ENCODE measurements around the gene POU2AF2. TPM values are rescaled to one million over a fixed set of nuclear protein-coding genes. Genes with fewer than 3 reads are reported as not detected.

The POU2AF2 gene
- total RNA-seq, 6 donors from 2014 or later = 0.24 TPM; not detected in 5

DNA sequence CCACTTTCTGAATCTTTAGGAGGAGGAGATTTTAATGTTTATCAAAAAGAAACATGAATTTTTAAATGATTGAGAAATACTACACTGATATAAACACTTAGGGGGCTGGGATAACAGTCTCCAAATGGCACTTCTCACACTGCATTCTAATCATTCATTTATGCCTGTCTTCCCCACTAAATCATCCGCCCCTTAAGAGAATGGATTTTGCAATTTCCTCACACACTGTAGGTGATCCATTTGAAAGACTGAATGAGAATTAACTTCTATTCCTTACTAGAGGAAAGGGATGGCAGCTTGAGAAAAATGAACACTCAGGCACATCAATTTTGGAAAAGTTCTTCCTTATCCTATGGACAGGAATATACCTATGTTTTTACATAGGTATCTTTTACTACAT lies 7.6 kb upstream of the POU2AF2 start:
- Histone ChIP-seq H3K9me3 (no peaks in the 10 kb centered on the region), H3K4me1 (no peaks in the 10 kb centered on the region), H3K4me3 (no peak overlapping the region), H3K36me3 (no peaks in the 10 kb centered on the region), H3K27me3 (no peaks in the 10 kb centered on the region), H3K27ac (no peak overlapping the region)
- DNase-seq (no peak), ATAC-seq (ENCODE audit: low FRiP score in 2 of 2) (no peak)
- TF ChIP-seq, protein P1, sequence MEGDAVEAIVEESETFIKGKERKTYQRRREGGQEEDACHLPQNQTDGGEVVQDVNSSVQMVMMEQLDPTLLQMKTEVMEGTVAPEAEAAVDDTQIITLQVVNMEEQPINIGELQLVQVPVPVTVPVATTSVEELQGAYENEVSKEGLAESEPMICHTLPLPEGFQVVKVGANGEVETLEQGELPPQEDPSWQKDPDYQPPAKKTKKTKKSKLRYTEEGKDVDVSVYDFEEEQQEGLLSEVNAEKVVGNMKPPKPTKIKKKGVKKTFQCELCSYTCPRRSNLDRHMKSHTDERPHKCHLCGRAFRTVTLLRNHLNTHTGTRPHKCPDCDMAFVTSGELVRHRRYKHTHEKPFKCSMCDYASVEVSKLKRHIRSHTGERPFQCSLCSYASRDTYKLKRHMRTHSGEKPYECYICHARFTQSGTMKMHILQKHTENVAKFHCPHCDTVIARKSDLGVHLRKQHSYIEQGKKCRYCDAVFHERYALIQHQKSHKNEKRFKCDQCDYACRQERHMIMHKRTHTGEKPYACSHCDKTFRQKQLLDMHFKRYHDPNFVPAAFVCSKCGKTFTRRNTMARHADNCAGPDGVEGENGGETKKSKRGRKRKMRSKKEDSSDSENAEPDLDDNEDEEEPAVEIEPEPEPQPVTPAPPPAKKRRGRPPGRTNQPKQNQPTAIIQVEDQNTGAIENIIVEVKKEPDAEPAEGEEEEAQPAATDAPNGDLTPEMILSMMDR (IDR thresholded peaks at IDR 0.05) = no peak
- TF ChIP-seq POLR2A (IDR thresholded peaks at IDR 0.05) (no peak), POLR2AphosphoS5 (IDR thresholded peaks at IDR 0.05) (no peak), EP300 (IDR thresholded peaks at IDR 0.05) (no peak)
- WGBS, 2 donors = 43 to 77% methylated on average over 1 of the region's 1 CpG

DNA sequence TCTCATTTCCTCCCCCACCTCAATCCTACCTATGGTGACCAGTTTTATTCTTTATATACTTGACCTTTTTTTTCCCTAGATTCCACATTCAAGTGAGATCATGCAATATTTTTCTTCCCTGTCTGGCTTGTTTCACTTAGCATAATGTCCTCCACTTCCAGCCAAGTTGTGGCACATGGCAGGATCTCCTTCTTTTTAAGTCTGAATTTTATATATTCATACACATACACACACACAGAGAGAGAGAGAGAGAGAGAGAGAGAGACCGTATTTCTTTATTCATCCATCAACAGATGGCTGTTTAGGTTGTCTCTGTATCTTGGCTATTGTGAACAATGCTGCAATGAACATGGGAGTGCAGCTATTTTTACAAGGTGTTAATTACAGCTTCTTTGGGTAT lies 1.4 kb downstream of the POU2AF2 start:
- Histone ChIP-seq H3K4me1 (no peaks in the 10 kb centered on the region), H3K9me3 (no peaks in the 10 kb centered on the region), H3K4me3 (no peak overlapping the region), H3K27me3 (no peaks in the 10 kb centered on the region), H3K36me3 (no peaks in the 10 kb centered on the region), H3K27ac (no peak overlapping the region)
- no peak for ATAC-seq (ENCODE audit: low FRiP score in 2 of 2)
- no peak for DNase-seq
- 68 to 83% methylated on average over 1 of the region's 1 CpG for WGBS, 2 donors
- TF ChIP-seq, protein P1 (IDR thresholded peaks at IDR 0.05) = no peak
- TF ChIP-seq POLR2A (IDR thresholded peaks at IDR 0.05) (no peak), POLR2AphosphoS5 (IDR thresholded peaks at IDR 0.05) (no peak), EP300 (IDR thresholded peaks at IDR 0.05) (no peak)

DNA sequence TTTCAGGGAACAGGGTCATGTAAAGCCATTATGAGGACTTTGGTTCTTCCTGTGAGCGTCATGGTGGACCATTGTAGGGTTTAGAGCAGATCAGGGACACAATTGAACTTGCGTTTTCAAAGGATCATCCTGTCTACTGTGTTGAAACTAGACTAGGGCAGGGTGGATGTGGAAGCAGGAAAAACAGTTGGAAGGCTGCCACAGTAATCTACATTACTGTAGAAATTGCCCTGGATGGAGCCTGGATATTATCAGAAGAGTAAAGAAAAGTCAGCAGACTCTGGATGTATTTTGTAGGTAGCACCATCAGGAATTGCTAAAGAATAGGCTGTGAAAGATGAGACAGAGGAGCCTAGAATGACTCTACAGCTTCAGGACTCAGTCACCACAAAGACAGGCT lies 5.4 kb downstream of the POU2AF2 start:
- H3K4me1 ChIP-seq = no peaks in the 10 kb centered on the region
- H3K9me3 ChIP-seq = no peaks in the 10 kb centered on the region
- H3K4me3 ChIP-seq = no peak overlapping the region
- no peak for DNase-seq
- no peaks in the 10 kb centered on the region for H3K27me3 ChIP-seq
- no peak overlapping the region for H3K27ac ChIP-seq
- H3K36me3 ChIP-seq = no peaks in the 10 kb centered on the region
- WGBS, 2 donors = 41 to 68% methylated on average over 2 of the region's 2 CpGs
- ATAC-seq (ENCODE audit: low FRiP score in 2 of 2) = no peak
- no peak for TF ChIP-seq POLR2AphosphoS5 (IDR thresholded peaks at IDR 0.05)
- TF ChIP-seq, protein P1 (IDR thresholded peaks at IDR 0.05) = no peak
- TF ChIP-seq POLR2A (IDR thresholded peaks at IDR 0.05) = no peak

DNA sequence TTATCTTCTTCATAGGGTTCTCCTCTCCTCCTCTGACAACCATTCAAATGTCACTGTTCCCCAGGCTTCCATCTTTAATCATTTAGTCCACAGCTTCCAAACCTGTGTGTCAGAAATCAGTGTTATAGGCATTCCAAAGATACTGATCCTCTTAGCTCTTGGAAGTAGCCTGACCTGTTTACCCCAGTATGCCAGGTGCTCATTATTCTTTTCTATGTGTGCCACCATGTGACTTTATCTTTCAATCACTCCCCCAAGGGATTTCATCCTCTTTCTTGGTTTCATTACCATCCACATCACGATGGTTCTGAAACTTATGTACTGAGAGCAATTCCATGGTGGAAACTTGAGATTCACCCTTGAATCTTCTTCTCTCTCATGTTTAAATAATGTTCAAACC lies 7.6 kb downstream of the POU2AF2 start:
- H3K4me3 ChIP-seq = no peak overlapping the region
- H3K36me3 ChIP-seq = no peaks in the 10 kb centered on the region
- no peak for TF ChIP-seq EP300 (IDR thresholded peaks at IDR 0.05)
- TF ChIP-seq POLR2AphosphoS5 (IDR thresholded peaks at IDR 0.05) = no peak
- TF ChIP-seq, protein P1 (IDR thresholded peaks at IDR 0.05) = no peak
- no peak for TF ChIP-seq POLR2A (IDR thresholded peaks at IDR 0.05)
- no peak for DNase-seq
- H3K27me3 ChIP-seq = no peaks in the 10 kb centered on the region
- no peaks in the 10 kb centered on the region for H3K9me3 ChIP-seq
- H3K4me1 ChIP-seq = no peaks in the 10 kb centered on the region
- no peak for ATAC-seq (ENCODE audit: low FRiP score in 2 of 2)
- H3K27ac ChIP-seq = no peak overlapping the region
- 86 to 100% methylated on average over 1 of the region's 1 CpG for WGBS, 2 donors

DNA sequence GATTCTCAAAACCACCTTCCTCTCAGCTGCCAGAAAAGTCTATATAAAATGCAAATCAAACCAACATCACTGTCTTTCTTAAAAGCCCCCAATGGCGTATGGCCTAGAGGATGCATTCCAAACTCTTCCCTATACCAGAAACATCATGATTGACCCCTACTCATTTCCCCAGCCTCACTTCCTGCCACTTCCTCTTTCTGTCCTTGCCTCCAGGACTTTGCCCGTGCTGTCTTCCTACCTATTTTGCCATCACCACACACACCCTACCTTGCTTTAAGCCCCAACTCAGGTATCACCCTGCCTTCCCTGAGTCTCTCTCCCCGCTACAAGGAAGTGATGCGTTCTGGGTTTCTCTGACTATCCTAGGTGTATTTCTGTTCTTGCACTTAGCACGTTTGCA lies 8.1 kb downstream of the POU2AF2 start:
- H3K27me3 ChIP-seq = no peaks in the 10 kb centered on the region
- no peak overlapping the region for H3K27ac ChIP-seq
- no peaks in the 10 kb centered on the region for H3K36me3 ChIP-seq
- WGBS, 2 donors = 76 to 82% methylated on average over 5 of the region's 5 CpGs
- no peak for ATAC-seq (ENCODE audit: low FRiP score in 2 of 2)
- TF ChIP-seq EP300 (IDR thresholded peaks at IDR 0.05) = no peak
- TF ChIP-seq, protein P1 (IDR thresholded peaks at IDR 0.05) = no peak
- TF ChIP-seq POLR2A (IDR thresholded peaks at IDR 0.05) = no peak
- TF ChIP-seq POLR2AphosphoS5 (IDR thresholded peaks at IDR 0.05) = no peak
- H3K9me3 ChIP-seq = no peaks in the 10 kb centered on the region
- H3K4me1 ChIP-seq = no peaks in the 10 kb centered on the region
- H3K4me3 ChIP-seq = no peak overlapping the region
- DNase-seq = no peak
